Neuronal stem cell (in vitro differentiated cells): Measurements from ENCODE around the gene IGSF5.

Experiments
- DNase-seq: peaks from one replicate; pipeline ENCODE4 v3.0.0-alpha.2; 2013; ENCODE audit warnings: low spot score
- H2AFZ ChIP-seq: one replicate; pipeline ENCODE4 v1.6.1; 2013; ENCODE audit warnings: mild to moderate bottlenecking, low read length, inconsistent platforms
- H2AK5ac ChIP-seq: 2 replicates; pipeline ENCODE4 v1.6.1; 2013; ENCODE audit warnings: low read depth, mild to moderate bottlenecking, inconsistent platforms, low read length, moderate library complexity, mixed read lengths
- H2BK120ac ChIP-seq: 2 replicates; pipeline ENCODE4 v1.6.1; 2013; ENCODE audit warnings: low read depth, mild to moderate bottlenecking, inconsistent platforms, low read length, moderate library complexity, mixed read lengths
- H2BK12ac ChIP-seq: one replicate; pipeline ENCODE4 v1.6.1; 2013; ENCODE audit warnings: low read length, inconsistent platforms
- H2BK15ac ChIP-seq: 2 replicates; pipeline ENCODE4 v1.6.1; 2013; ENCODE audit warnings: mild to moderate bottlenecking, low read length, inconsistent platforms, mixed read lengths
- H2BK5ac ChIP-seq: one replicate; pipeline ENCODE4 v1.6.1; 2013; ENCODE audit warnings: inconsistent platforms, mild to moderate bottlenecking, low read length, moderate library complexity
- H3K14ac ChIP-seq: one replicate; pipeline ENCODE4 v1.6.1; 2013; ENCODE audit warnings: low read length, inconsistent platforms
- H3K18ac ChIP-seq: 2 replicates; pipeline ENCODE4 v1.6.1; 2013; ENCODE audit warnings: low read length, inconsistent platforms
- H3K23ac ChIP-seq: 2 replicates; pipeline ENCODE4 v1.6.1; 2013; ENCODE audit warnings: low read depth, mild to moderate bottlenecking, mixed read lengths, low read length, inconsistent platforms; ENCODE audit not compliant: poor library complexity
- H3K27ac ChIP-seq: replicated peaks from 3 replicates; pipeline ENCODE4 v1.5.1; 2013; ENCODE audit warnings: low read length, inconsistent platforms
- H3K27me3 ChIP-seq, 3 experiments: 2 replicates each; pipeline ENCODE4 v1.6.1; 2013; ENCODE audit warnings: low read length in 3 of 3, mild to moderate bottlenecking in 2 of 3, inconsistent platforms in 1 of 3, low read depth in 1 of 3, mixed read lengths in 1 of 3, moderate library complexity in 1 of 3; ENCODE audit not compliant: control insufficient read depth in 3 of 3, insufficient read depth in 3 of 3
- H3K36me3 ChIP-seq, 2 donors: replicated peaks in 1 of 2; 2 replicates each; pipeline ENCODE4 v1.6.1; 2013; ENCODE audit warnings: low read length in 2 of 2; ENCODE audit not compliant: control insufficient read depth in 2 of 2, insufficient read depth in 2 of 2
- H3K4ac ChIP-seq: 2 replicates; pipeline ENCODE4 v1.6.1; 2013; ENCODE audit warnings: inconsistent platforms, mild to moderate bottlenecking, low read length, moderate library complexity
- H3K4me1 ChIP-seq, 2 donors: 1 replicate in 1 of 2; 2 replicates in 1 of 2; pipeline ENCODE4 v1.6.1; 2013; ENCODE audit warnings: low read length in 2 of 2, low read depth in 1 of 2; ENCODE audit not compliant: control insufficient read depth in 2 of 2, insufficient read depth in 1 of 2
- H3K4me2 ChIP-seq: one replicate; pipeline ENCODE4 v1.6.1; 2013; ENCODE audit warnings: mild to moderate bottlenecking, low read length, inconsistent platforms; ENCODE audit not compliant: insufficient read depth, poor library complexity, severe bottlenecking
- H3K4me3 ChIP-seq, 2 donors: 2 replicates each; pipeline ENCODE4 v1.5.1; 2013; ENCODE audit warnings: low read length in 2 of 2, mild to moderate bottlenecking in 2 of 2, inconsistent platforms in 1 of 2, moderate library complexity in 1 of 2
- H3K79me1 ChIP-seq: one replicate; pipeline ENCODE4 v1.6.1; 2013; ENCODE audit warnings: low read depth, mild to moderate bottlenecking, inconsistent platforms, low read length, moderate library complexity
- H3K9ac ChIP-seq: one replicate; pipeline ENCODE4 v1.6.1; 2013; ENCODE audit warnings: mild to moderate bottlenecking, low read depth, low read length, inconsistent platforms; ENCODE audit not compliant: poor library complexity
- H3K9me3 ChIP-seq, 2 donors: replicated peaks in 1 of 2; 2 replicates each; pipeline versions ENCODE3 to v1.6.1; 2013; ENCODE audit warnings: low read length in 2 of 2, mild to moderate bottlenecking in 2 of 2, inconsistent platforms in 1 of 2, low read depth in 1 of 2, mixed read lengths in 1 of 2, moderate library complexity in 1 of 2; ENCODE audit not compliant: control insufficient read depth in 2 of 2, insufficient read depth in 1 of 2
- H4K8ac ChIP-seq: one replicate; pipeline ENCODE4 v1.6.1; 2013; ENCODE audit warnings: low read depth, mild to moderate bottlenecking, inconsistent platforms, low read length, moderate library complexity
- H4K91ac ChIP-seq: one replicate; pipeline ENCODE4 v1.6.1; 2013; ENCODE audit warnings: low read length, low read depth, mild to moderate bottlenecking, inconsistent platforms; ENCODE audit not compliant: poor library complexity
- WGBS, 2 donors: extraction: QIAGEN DNeasy Blood & Tissue Kit; methylation state at CpG; one replicate each; pipeline ENCODE4 v1.1.7; 2013; ENCODE audit warnings: missing lambda C conversion rate in 2 of 2, mixed read lengths in 1 of 2; ENCODE audit not compliant: insufficient read length in 2 of 2, insufficient replicate concordance in 1 of 2; ENCODE audit errors: extremely low coverage in 2 of 2; 5-methylcytosine and 5-hydroxymethylcytosine counted together

The IGSF5 gene

GRCh38 chr21:39812983-39813382, 68.0 kb downstream of the IGSF5 start:
- H2AFZ ChIP-seq: no peak overlapping the region
- H4K91ac ChIP-seq: no peak overlapping the region
- no peak overlapping the region for H3K4me2 ChIP-seq
- H2BK120ac ChIP-seq: no peak overlapping the region
- no peaks in the 10 kb centered on the region for H3K79me1 ChIP-seq
- no peak for DNase-seq
- no peak overlapping the region for H2AK5ac ChIP-seq
- no peak overlapping the region for H3K27ac ChIP-seq
- no peaks in the 10 kb centered on the region for H3K9me3 ChIP-seq
- no peak overlapping the region for H2BK15ac ChIP-seq
- H3K18ac ChIP-seq: no peak overlapping the region
- no peak overlapping the region for H3K4me3 ChIP-seq
- WGBS, 2 donors: no CpG with 5 or more reads among the region's 1 CpG
- no peak overlapping the region for H3K23ac ChIP-seq
- H3K27me3 ChIP-seq: no peaks in the 10 kb centered on the region
- no peaks in the 10 kb centered on the region for H3K36me3 ChIP-seq
- H4K8ac ChIP-seq: no peak overlapping the region
- no peak overlapping the region for H3K4ac ChIP-seq
- H3K14ac ChIP-seq: no peak overlapping the region
- no peaks in the 10 kb centered on the region for H3K4me1 ChIP-seq
- no peak overlapping the region for H2BK12ac ChIP-seq
- H3K9ac ChIP-seq: no peak overlapping the region
- H2BK5ac ChIP-seq: no peak overlapping the region

- Histone ChIP-seq H3K27ac (no peak overlapping the region), H2BK5ac (no peak overlapping the region), H2BK12ac (no peak overlapping the region), H3K14ac (no peak overlapping the region), H3K9ac (no peak overlapping the region), H2BK120ac (no peak overlapping the region), H2AK5ac (no peak overlapping the region), H2BK15ac (no peak overlapping the region), H3K36me3 (no peaks in the 10 kb centered on the region), H3K23ac (no peak overlapping the region), H3K27me3 (no peaks in the 10 kb centered on the region), H3K9me3 (no peaks in the 10 kb centered on the region), H3K79me1 (no peaks in the 10 kb centered on the region), H3K4me1 (no peaks in the 10 kb centered on the region), H3K4ac (no peak overlapping the region), H4K8ac (no peak overlapping the region), H2AFZ (no peak overlapping the region), H3K4me2 (no peak overlapping the region), H3K4me3 (no peak overlapping the region), H3K18ac (no peak overlapping the region), H4K91ac (no peak overlapping the region)
- WGBS, 2 donors: no CpG with 5 or more reads among the region's 2 CpGs
- DNase-seq: no peak
Measured at GRCh38 chr21:39818557-39818956, 73.6 kb downstream of the IGSF5 start.

- Histone ChIP-seq H2AFZ (no peak overlapping the region), H3K27me3 (no peaks in the 10 kb centered on the region), H2BK5ac (no peak overlapping the region), H3K4me2 (no peak overlapping the region), H2AK5ac (no peak overlapping the region), H3K23ac (no peak overlapping the region), H4K91ac (no peak overlapping the region), H3K79me1 (no peaks in the 10 kb centered on the region), H4K8ac (no peak overlapping the region), H2BK120ac (no peak overlapping the region), H3K4ac (no peak overlapping the region), H3K27ac (no peak overlapping the region), H3K4me1 (no peaks in the 10 kb centered on the region), H3K36me3 (no peaks in the 10 kb centered on the region), H2BK15ac (no peak overlapping the region), H3K9ac (no peak overlapping the region), H3K18ac (no peak overlapping the region), H3K9me3 (no peaks in the 10 kb centered on the region), H2BK12ac (no peak overlapping the region), H3K4me3 (no peak overlapping the region), H3K14ac (no peak overlapping the region)
- no CpG with 5 or more reads among the region's 3 CpGs for WGBS, 2 donors
- DNase-seq: no peak
Measured at GRCh38 chr21:39822042-39822441, 77.1 kb downstream of the IGSF5 start.

- no peak overlapping the region for H2BK12ac ChIP-seq
- no peak overlapping the region for H3K4me2 ChIP-seq
- no peak overlapping the region for H4K91ac ChIP-seq
- no peak overlapping the region for H3K14ac ChIP-seq
- H2AFZ ChIP-seq: no peak overlapping the region
- no peak overlapping the region for H3K18ac ChIP-seq
- DNase-seq: no peak
- no peak overlapping the region for H2BK15ac ChIP-seq
- H3K36me3 ChIP-seq: no peaks in the 10 kb centered on the region
- H2BK120ac ChIP-seq: no peak overlapping the region
- H3K9ac ChIP-seq: no peak overlapping the region
- no peak overlapping the region for H2AK5ac ChIP-seq
- H3K4ac ChIP-seq: no peak overlapping the region
- H3K27me3 ChIP-seq: no peaks in the 10 kb centered on the region
- H3K9me3 ChIP-seq: no peaks in the 10 kb centered on the region
- no peaks in the 10 kb centered on the region for H3K4me1 ChIP-seq
- H2BK5ac ChIP-seq: no peak overlapping the region
- H3K79me1 ChIP-seq: no peaks in the 10 kb centered on the region
- H4K8ac ChIP-seq: no peak overlapping the region
- no peak overlapping the region for H3K4me3 ChIP-seq
- H3K23ac ChIP-seq: no peak overlapping the region
- WGBS, 2 donors: no CpG with 5 or more reads among the region's 1 CpG
- no peak overlapping the region for H3K27ac ChIP-seq
Measured at GRCh38 chr21:39825250-39825649, 80.3 kb downstream of the IGSF5 start.
